IPS-18c (cell line): ENCODE measurements around the gene CLK3.

ENCODE experiments used
- H3K4me3 ChIP-seq: 2 replicates; pipeline ENCODE4 v1.7.0; 2013; ENCODE audit warnings: low read depth, mild to moderate bottlenecking, low read length, moderate library complexity; ENCODE audit not compliant: insufficient read depth
- H3K9me3 ChIP-seq: one replicate; pipeline ENCODE4 v1.6.1; 2013; ENCODE audit warnings: mild to moderate bottlenecking, low read length, moderate library complexity; ENCODE audit not compliant: control insufficient read depth, insufficient read depth

CLK3 gene

DNA sequence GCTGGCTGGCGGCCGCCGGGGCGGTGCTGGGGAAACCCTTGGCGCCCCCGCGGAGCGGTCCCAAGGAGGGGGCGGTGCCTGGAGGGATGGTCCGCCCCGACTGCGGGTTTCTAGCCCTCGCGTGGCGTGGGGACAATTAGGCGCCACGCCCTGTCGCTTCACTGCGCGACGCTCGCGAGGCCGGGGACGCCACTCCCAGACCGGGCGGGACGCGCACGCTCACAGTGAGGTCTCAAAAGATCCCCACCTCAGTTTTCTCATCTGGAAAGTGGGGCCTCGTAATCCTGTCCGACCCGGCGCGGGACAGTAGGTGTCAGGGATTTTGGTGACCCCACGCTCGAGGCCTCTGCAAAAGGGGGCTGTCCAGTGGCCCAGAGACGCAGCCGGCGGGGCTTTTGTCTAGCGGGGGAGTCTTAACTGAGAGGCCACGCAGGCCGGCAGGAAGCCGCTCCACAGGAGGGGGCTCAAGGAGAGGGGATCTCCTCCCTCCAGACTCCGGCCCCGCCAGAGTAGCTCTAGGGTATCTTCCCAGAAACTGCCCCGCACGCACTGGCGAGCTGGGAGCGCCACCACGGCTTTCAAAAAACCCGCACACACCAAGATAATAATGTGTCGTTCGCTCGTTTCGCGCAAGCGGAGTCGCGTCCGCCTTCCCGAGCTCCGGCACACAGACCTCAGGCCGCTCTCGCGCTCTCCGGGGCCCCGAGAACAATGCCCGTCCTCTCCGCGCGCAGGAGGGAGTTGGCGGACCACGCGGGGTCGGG, 710 bp upstream of the CLK3 start:
- Histone ChIP-seq H3K4me3 (peak overlapping the region; percentile 91), H3K9me3 (no peaks in the 10 kb centered on the region)

DNA sequence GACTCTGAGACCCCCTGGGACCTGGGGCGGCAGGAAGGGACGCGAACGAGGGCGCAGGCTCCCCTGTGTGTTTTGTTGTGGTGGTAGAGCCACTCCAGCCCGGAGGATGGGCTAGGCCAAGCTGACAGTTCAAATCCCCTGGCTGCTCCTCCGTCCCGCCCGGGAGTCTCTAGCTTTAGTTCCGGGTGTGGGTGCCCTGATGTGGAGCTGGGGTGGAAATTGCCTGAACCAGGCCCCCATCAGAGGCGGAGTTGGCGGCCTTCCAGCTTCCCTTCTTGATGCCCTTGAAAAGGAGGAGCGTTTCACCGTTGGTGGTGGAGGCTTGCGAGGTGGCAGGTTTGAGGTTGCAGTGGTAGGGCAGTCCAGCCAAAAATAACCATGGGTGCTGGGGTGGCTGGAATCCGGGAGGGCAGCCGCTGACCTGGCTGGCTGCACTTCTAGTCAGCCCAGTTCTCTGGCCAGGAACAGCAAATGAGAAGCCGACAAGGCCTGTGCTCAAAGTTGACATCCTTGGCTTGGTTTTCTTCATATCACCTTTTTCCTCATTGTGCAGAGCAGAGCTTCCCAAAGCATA, 817 bp downstream of the CLK3 start:
- no peaks in the 10 kb centered on the region for H3K9me3 ChIP-seq
- H3K4me3 ChIP-seq: peak overlapping the region; percentile 91

DNA sequence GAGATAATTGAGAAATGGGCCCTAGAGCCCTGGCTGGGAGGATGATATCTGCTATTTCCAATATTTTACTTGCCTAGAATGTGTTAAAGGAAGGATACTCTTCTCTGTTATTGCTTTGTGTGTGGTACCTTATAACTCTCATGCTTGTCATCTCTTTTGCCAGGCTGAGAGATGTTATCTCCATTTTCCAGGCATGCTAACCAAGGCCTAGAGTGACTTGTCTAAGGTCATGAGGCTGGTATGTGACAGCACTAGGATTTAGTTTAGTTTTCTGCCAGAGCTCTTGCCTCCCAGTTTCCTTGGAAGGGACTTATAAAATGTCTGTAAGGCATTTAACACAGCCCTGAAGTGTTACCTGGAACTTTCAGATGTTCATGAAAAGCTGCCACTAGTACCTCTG, 1.4 kb downstream of the CLK3 start:
- H3K9me3 ChIP-seq: no peaks in the 10 kb centered on the region

DNA sequence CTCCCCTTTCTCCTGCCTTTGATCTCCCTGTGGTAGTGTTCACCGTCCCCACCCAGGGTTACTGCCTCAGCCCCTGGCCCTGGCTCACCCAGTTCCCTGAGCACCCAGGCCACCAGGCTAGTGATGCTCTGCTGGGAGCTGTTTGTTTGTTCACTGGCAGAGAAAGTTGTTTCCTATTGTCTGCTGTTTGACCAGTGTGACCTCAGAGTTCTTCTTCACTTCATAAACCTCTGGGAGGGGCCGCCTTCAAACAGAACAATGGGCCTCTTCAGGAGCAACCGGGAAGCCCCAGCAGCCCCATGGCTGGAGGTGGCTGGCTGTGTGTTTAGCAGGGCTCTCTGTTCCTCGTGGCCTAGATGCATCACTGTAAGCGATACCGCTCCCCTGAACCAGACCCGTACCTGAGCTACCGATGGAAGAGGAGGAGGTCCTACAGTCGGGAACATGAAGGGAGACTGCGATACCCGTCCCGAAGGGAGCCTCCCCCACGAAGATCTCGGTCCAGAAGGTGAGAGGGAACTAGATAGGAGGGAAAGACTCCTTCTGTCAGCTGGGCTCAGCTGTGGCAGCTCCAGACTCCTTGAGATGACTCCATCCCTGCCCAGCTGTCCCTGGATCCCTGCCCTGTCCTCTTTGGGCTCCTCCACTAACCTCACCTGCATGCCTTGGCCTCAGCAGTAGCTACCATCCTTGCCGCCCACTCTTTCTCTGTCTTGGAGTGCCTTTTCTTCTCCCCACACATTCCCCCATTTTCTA, 3.4 kb downstream of the CLK3 start:
- H3K4me3 ChIP-seq: no peak overlapping the region
- H3K9me3 ChIP-seq: no peaks in the 10 kb centered on the region

More for the DNA sequence above, 1.4 kb downstream of the CLK3 start:
- peak overlapping the region; percentile 91; the same call in 1 of the 2 replicates for H3K4me3 ChIP-seq

DNA sequence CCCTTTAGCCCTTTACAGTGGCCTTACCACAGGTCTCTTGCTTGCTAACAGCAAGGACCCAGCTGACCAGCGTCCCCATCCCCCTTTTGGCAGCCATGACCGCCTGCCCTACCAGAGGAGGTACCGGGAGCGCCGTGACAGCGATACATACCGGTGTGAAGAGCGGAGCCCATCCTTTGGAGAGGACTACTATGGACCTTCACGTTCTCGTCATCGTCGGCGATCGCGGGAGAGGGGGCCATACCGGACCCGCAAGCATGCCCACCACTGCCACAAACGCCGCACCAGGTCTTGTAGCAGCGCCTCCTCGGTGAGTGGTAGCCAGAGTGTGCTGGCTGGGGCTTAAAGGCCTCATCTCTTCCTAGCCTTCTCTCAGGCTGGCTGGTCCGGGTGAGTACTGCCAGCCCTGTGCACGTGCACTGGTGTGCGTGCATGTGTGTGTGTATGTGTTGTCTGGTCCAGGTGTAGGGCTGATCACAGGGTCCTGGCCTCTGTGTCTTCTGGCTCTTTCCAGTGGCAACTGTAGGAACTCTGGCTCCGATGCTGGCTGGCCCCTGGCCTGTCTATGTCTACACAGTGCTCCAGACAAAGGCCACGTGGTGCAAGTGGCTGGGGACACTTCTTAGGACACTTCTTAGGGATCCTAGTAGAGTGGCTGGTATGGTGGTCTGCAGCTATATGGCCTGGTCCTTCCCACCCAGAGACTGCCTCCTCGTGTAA, 4.4 kb downstream of the CLK3 start:
- Histone ChIP-seq H3K9me3 (no peaks in the 10 kb centered on the region), H3K4me3 (no peak overlapping the region)

DNA sequence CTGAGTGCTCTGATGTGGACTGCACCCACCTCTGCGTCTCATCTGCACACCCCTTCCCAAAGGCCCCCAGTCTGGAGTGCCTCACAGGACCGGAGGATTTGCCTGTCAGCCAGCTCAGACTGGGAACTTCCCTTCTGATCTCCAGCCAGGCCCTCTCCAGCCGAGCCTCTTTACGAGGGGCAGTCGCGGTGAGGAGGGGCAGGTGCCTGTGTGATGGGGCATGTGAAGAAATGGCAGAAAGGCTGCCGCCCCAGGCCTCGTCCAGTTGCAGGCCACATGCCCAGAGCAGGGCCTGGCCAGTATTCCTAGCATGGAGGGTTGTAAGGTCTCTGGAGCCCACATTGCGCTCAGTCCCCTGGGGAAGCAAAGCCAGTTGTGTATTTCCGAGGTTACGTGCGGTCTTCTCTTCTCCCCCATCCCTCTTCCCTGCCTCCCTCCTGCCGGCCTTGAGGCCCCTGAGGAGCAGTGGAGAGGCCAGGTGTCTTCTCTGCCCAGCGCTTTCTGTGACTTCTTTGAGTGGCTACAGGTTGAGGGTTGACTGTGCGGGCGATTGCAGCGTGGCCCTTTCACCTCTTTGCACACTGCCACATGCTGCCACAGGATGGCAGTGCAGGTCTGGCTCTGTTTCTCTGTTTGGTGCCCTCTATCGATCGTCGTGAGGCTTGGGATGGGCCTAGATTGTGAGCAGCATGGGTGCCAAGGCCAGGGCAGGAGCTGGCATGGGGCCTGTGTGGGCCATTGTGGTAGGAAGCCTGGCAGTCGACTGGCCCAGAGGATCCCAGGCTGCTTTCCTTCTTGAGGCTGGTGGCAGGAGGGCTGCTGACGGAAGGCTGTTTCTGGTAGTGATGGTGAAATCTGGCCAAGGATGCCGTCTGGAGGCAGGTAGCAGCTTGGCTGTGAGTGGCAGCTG, 5.3 kb downstream of the CLK3 start:
- Histone ChIP-seq H3K4me3 (no peak overlapping the region), H3K9me3 (no peaks in the 10 kb centered on the region)

DNA sequence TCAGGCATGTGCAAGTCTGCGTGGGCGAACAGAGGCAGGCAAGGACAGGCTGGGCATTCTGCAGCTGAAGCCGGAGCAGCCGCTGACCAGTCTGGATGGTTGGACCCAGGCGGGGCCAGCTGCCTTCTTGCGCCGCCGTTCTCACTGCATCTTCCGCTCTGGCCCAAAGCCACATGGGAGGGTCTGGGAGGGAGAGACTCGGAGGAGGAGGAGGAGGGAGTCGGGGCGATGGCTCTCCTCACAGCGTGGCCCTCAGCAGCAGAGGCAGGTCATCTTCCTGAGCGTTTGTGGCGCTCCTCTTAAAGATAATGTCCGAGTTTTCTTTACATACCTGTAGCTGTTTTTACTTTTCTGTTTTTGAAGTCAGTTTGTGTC, 5.9 kb downstream of the CLK3 start:
- H3K9me3 ChIP-seq: no peaks in the 10 kb centered on the region

DNA sequence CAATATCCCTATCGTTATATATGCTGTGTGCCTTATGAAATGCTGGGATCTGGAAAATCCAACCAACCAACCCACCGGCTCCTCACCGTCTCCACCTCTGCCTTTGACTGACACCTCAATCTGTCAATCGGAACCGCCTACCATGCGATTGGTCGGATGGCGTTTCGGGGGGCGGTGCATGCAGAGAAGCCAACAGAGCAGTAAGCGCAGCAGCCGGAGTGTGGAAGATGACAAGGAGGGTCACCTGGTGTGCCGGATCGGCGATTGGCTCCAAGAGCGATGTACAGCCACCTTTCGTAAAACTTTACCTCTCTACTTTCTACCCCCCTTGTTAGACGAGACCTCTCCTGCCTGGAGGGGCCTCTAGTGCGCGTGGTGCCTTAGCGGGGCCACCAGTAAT, 6.3 kb downstream of the CLK3 start:
- no peak overlapping the region for H3K4me3 ChIP-seq
- H3K9me3 ChIP-seq: no peaks in the 10 kb centered on the region

More for the DNA sequence above, 5.9 kb downstream of the CLK3 start:
- H3K4me3 ChIP-seq: no peak overlapping the region

DNA sequence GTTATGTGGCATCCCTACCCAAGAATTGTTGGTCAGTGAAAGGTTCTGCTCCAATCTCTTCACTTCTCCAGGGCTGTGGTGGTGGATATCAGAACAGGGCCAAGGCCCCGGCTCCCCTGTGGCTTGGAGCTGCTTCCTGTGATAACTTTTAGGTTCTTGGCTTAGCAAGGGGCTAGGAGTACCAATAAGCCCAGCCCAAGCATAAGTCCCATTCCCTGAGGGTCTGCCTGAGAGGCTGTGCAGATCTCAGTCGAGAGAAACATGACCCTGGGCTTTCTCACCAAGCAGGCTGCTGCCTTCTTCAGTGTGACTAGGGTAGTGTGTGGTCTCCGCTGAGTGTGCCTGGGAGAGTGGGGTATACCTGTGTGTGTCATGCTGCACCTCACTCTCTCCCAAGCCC, 7.1 kb downstream of the CLK3 start:
- no peaks in the 10 kb centered on the region for H3K9me3 ChIP-seq
- H3K4me3 ChIP-seq: no peak overlapping the region

DNA sequence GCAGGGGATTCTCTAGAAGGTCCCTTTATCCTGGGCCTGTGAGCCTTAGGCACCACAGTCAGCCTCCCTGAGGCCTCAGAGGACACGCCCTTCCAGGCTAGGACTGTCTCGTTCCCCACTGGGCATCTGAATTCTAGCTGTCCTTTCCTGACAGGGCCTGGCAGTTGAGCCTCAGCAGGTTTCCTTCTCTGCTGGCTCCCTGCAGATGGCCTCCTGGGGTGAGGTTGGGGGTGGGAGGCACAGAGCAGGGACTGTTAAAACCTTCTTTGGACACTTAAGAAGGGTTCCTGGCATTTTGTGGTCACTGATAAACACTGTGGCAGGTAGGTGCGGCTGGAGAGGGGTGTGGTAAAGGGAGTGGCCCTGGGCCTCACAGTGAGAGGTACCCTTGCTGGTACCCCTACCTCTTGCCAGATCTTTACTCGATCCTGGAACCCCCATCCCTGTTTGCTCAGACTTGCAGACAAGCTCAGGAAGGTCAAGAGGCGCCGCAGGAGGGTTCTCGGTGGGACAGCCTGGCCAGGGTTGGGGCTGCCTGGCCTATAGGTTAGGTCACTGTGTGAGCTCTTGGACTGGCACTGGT, 8.5 kb downstream of the CLK3 start:
- H3K9me3 ChIP-seq: no peaks in the 10 kb centered on the region

DNA sequence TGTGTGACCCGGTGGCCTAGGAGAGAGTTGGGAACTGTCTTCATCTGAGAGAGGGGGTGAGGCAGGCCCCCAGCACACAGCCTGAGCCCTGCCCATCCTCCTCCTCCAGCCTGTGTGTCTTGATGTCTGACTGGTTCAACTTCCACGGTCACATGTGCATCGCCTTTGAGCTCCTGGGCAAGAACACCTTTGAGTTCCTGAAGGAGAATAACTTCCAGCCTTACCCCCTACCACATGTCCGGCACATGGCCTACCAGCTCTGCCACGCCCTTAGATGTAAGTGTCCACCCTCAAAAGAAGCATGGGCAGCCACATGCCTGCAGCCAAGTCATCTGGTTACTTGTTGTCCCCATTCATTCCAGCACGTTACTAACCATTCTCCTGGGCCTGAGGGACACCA, 10.1 kb downstream of the CLK3 start:
- H3K4me3 ChIP-seq: no peak overlapping the region
- no peaks in the 10 kb centered on the region for H3K9me3 ChIP-seq

More for the DNA sequence above, 8.5 kb downstream of the CLK3 start:
- H3K4me3 ChIP-seq: no peak overlapping the region

DNA sequence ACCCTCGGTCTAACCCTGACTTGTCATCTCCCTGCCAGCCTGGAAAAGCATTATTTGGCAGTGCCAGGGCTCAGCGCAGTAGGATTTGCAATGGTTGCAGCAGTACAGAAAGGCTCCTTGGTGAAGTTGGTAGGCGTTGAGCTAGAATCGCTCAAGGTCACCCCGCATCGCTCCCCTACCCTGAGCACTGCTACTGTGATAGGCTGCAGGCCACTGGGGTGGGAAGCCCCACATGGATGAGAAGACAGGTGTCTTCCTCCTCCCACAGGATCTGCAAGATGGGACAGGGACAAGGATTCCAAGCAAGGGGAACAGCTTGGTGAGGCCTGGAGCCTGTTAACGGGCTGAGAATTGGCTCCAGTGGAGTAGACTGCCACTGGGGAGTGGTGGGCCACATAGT, 10.7 kb downstream of the CLK3 start:
- Histone ChIP-seq H3K9me3 (no peaks in the 10 kb centered on the region), H3K4me3 (no peak overlapping the region)

DNA sequence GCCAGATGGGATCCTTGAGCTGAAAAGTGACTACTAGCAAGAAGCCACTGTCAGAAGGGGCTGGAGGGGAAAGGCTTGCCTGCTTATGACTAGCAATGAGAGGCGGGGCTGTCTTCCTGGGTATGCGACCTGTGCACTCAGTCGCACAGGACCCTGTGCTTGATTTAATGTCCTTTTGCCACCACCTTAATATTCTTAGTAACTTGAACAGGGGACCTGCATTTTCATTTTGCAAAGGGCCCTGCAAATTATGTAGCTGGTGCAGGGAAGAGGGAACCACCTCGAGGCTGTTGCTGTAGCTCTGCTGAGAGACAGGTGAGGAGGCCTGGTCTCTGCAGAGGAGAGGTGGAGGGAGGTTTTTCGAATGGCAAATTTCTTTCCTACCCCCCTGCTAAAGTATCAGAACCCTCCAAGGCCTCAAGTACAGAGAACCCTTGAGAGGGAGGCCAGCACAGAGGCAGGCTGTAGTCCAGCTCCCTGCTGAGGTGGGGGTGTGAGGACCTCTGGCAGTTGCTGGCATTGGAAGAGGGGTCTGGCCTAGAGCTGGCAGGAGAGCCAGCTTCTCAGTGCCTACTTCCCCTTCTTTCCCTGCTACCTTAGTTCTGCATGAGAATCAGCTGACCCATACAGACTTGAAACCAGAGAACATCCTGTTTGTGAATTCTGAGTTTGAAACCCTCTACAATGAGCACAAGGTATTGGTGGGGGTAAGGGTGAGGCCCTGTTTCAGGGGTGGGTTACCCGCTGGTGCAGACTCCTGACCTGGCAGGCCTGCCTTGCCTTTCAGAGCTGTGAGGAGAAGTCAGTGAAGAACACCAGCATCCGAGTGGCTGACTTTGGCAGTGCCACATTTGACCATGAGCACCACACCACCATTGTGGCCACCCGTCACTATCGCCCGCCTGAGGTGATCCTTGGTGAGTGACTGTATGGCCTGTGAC, 11.4 kb downstream of the CLK3 start:
- Histone ChIP-seq H3K4me3 (no peak overlapping the region), H3K9me3 (no peaks in the 10 kb centered on the region)

DNA sequence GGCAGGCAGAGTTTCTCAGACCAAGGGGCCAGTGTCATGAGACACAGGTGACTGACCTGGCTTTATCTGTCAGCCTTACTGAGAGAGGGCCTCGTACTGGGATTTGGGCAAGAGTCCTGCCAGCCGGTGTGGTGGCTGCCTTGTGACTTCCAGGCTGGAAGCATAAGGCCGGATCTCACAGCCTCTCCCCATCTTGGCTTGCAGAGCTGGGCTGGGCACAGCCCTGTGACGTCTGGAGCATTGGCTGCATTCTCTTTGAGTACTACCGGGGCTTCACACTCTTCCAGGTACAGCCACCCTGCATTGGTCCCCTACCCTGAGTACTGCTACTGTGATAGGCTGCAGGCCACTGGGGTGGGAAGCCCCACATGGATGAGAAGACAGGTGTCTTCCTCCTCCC, 12.1 kb downstream of the CLK3 start:
- Histone ChIP-seq H3K9me3 (no peaks in the 10 kb centered on the region), H3K4me3 (no peak overlapping the region)

DNA sequence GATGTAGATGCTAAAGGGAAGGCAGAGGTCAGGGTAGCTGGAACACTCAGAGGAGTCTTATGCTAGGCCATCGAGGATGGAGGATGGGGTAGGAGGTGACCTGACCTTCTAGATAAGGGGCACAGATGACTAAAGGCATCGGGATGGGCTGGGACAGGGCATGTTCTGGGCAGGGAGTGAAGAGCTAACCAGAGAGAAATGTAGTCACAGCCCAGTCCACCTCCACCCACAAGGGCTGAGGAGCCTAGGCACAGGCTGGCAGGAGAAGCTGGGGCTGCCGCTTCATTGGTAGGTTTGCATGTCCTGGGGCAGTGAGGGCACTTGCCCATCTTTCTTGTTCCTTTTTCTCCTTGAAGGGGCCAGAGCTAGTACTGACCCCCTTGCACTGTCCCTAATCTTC, 12.6 kb downstream of the CLK3 start:
- Histone ChIP-seq H3K4me3 (no peak overlapping the region), H3K9me3 (no peaks in the 10 kb centered on the region)
